Stimulated activated CD8-positive, alpha-beta memory T cell treated with anti-CD3 and anti-CD28 coated beads, Interleukin-4, amount 100 ng/mL, for 48 hours (primary cell): ENCODE data around the gene TACC2.
A peak's percentile ranks its signal among the peaks of the same experiment; 100 is the strongest.

ENCODE experiments used
- DNase-seq: peaks from one replicate; pipeline ENCODE4 v3.0.0-alpha.2; 2020

TACC2 gene

GRCh38 chr10:122149561-122150505, 160.9 kb downstream of the TACC2 start:
- no peak for DNase-seq

GRCh38 chr10:122151121-122151694, 162.2 kb downstream of the TACC2 start:
- DNase-seq = no peak

GRCh38 chr10:122152544-122152943, 163.6 kb downstream of the TACC2 start:
- no peak for DNase-seq

DNA sequence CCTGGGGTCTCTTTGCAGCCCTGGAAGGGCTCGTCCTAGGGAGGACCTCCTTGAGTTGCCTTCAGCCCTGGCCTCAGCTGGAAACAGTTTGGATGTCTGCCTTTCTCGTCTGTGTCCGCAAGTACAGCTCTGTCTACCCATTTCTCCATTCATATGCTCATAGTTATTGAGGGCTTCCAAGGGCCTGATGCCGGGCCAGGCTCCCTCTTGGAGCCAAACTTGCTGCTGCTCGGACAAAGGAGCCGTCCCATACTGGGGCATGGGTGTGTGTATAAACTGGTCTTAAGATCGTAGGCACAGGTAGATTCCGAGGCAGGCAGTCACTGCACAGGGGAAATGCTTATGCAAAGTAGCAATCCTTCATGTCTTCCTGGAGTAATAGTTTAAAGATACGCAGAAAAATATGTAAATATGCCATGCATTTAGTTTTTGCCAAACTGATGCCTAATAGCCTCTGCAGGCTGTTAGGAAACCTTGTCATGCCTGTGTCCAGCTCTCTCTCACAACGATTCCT, 165.1 kb downstream of the TACC2 start:
- DNase-seq = no peak

GRCh38 chr10:122154545-122155366, 165.8 kb downstream of the TACC2 start:
- DNase-seq = no peak

GRCh38 chr10:122157451-122157850, 168.5 kb downstream of the TACC2 start:
- no peak for DNase-seq

- no peak for DNase-seq
Observed at GRCh38 chr10:122158362-122158761, 169.4 kb downstream of the TACC2 start.

DNA sequence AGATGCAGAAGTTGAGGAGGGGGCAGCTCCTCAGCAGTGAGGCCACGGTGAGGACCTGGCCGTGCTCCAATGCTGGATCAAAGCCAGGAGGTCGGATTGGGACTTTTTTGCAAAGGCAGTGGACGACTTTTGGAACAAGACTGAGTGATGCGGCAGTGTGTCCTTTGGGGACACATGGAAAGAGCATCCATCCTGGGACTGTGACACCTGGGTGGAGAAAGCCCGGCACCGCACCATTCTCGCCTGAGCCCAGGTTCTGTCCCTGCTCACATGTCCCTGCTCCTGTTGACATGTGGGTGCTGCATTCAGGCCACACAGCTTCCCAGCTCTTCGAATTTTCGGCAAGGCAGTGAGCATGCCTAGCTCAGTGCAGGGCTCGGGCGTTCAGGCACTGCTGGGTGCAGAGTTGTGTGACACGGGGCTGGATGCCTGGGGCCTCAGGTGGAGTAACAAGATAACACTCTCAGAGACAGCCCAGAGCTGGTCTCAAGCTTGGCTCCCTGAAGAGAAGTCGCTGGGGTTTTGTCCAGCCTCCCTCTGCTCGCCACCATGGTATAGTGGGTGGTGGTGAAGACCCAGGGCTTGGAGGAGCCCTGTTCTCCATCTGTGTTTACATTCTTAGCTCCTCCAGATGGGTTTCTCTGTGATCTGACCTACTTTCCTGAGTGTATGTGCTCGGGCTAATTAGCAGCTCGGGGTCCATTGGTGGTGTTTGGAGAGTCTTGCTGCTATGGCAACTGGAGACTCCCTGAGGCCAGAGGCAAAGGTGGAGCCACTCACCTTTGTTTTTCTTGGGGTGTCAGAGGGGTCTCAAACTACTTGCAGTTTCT, 170.4 kb downstream of the TACC2 start:
- DNase-seq = no peak

DNA sequence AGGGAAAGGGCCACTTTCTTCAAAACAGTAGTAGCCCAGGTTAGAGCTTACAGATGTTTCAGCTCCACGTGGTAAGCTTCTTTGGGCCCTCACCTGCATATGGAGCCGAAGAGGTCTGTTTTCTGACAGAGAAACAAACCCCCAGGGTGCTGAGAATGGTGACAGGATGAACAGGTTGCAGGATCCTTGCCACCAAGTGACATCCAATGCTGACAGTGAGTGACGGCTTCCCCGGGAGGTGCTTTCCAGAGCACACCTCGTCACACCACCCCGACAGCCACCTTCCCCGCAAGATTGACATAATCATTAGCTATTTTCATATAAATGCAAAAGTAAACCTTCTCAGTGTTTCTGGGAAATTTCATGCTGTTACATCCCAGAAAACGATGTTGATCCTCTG, 172.8 kb downstream of the TACC2 start:
- no peak for DNase-seq

GRCh38 chr10:122162671-122163173, 173.8 kb downstream of the TACC2 start:
- no peak for DNase-seq

DNA sequence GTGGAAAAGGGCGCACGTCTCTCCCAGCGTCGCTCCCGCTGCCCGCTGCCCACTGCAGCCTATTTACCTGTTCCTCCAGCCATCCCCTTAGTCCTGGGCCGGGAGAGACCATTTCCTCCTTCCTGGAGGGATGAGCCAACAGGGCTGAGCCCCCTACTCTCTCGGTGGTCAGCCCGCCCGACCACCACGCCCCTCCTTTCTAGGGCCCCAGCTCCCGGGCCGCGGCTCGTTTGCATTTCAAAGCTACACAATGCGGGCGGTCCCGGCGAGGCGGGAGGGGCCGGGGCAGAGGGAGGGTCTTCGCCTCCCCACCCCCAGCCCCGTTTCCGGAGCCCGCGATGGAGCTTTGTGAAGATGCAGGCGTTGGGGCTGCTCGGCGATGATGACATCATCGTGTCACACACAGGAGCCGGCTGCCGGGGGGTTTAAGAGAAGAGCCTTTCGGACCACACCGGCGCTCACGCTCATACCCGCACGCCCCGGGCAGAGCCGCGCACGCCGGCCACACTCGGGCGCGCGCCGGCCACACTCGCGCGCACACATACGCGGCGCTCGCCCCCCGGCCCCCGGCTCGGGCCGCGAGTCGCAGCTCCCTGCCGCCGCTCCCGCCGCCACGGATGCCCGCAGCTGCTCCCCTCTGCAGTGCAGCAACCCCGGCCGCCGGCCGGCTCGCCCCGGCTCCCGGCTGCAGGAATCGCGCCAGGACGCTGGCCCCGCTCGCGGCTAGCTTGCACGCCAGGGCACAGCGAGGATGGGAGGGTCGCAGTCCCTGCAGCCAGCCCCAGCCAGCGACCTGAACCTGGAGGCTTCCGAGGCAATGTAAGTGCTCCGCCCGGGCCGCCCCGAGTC, 174.4 kb downstream of the TACC2 start:
- peak; percentile 27 for DNase-seq

DNA sequence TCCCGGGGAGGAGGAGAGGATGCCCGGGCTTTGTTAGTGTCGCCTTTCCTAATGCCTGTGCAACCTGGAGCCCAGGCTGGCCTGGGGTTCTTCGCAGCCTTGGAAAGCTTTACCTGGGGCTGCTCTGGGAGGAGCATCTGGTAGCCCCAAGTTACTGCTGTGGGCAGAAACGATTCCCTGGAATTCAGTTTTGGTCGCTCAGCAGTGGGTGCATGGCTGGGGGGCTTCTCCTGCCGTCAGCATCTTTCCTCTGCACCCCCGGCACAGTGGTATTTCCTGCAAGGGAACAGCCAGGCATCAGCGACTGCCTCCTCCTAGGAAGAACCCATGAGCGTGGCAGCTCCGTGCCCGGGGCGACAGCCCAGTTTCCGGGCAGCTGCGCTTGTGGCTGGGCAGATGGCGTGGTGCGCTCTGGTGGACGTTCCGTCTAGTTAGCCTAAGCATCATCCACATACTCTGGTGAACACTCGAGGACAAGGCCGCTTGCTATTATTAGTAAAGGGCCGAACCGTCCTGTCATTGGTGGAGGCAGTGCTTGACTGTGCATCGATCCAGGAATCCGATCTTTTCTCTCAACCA, 175.1 kb downstream of the TACC2 start:
- no peak for DNase-seq

DNA sequence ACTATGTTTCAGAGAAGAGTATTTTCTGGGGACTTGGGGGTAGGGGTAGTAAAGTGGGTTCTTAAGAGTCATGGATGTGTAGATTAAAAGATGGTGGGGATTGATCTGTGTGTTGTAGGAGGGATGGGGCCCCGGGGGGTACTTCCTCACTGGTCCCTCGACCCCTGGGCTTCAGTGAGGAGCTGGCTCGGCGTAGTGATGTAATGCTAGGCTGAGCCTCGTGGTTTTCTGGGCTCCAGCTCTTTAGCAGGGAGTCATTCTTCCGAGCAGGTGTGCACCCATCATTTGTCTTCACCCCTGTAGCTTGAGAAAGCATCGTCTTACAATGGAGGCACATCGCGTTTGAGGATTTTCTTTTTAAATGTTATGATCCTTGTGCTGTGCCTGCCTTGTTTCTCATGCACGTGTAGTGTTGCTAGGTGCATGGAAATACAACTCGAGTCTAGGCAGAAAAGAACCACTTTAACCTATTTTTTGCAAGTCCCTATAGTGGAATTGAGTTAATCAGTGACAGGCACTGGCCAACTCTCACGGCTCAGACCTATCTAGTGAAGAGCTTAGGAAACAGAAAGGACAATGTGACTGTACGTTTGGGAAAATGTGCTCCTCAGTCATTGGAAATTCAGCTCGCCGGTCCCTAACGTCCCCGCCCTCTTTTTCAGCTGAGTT, 176.0 kb downstream of the TACC2 start:
- no peak for DNase-seq

DNA sequence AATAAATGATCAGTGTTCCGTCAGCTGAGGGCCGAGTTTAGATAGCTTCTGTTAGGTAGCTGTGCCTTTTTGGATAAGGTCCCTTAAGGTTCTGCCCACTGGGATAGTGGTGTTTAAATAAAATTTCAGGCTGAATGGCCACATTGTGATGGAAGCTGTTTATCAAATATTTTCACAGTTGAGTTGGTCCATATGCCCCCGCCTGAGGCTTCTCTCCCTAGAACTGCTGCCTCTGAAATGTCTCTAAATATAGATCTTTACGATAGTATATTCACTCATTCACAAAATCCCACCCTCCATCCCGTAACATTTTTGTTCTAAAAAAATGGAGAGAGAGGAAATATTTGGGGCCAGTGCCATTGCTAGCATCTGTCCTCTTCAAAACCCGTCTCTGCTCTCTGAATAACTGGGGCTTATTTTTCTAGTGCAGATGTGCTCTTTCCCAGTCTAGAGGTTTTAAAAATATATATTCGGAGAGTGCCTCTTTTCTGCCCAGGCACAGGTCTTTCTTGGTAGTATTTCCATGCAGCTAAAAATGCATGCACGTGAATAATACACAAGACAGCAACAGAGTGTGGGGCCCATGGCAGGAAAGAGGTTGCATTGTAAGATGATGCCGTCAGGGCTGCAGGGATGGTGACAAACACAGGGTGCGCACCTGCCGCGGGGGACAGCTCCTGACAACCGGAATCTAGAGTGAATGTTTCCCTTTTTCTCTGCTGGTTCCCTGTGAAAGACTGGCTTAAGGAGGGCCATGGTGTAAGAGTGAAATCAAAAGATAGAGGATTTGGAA, 176.7 kb downstream of the TACC2 start:
- no peak for DNase-seq

DNA sequence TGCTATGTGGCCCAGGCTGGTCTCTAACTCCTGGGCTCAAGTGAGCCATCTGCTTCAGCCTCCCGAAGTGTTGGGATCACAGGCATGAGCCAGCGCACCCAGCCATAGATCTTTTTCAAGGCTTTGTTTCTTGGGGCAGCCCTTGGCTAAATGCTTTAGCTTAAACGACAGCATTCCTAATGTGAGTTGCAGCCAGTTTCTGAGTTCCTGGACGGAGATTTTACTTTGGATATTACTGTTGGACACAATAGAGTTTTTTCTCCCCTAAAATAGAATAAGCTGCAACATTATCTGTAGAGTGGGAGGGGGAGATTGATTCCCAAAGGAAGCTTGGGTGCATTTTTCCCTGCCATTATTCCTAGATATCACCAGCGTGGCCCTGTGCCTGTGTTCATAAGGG, 179.1 kb downstream of the TACC2 start:
- no peak for DNase-seq

DNA sequence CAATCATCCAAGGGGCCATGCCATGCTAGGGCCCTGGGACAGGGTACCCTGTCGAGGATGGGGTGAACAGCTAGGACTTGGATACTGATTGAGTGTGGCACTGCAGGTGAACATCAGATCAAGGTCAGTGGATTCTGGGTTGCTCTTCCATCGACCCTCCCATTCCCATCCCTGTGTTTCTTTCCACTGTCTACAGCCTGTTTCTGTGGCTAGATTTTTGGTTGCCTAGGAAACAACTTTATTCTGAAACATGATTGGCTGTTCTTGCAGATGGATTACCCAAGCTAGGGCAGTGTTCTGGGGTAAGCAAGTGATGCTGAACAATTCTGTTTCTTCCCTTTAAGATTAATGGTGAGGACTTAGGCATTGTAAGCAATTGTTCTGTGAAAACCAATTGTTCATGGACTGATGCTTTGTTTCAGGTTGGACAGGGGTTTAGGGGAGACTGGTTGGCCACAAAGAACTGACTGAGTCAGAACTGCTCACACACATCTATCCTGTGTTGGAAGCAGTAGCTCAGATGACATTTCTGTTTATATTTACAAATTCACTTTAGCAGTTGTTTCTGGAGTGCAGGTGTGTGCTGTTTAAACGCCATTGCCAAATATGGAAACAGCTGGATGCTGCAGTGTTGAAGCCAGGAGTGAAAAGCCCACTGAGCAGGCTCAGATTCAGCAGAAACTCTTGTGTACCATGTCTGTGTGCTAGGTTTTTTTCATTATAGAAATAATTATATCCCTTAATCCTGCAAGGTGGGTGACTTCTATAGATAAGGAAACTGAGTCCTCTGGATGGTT, 179.8 kb downstream of the TACC2 start:
- DNase-seq = no peak

DNA sequence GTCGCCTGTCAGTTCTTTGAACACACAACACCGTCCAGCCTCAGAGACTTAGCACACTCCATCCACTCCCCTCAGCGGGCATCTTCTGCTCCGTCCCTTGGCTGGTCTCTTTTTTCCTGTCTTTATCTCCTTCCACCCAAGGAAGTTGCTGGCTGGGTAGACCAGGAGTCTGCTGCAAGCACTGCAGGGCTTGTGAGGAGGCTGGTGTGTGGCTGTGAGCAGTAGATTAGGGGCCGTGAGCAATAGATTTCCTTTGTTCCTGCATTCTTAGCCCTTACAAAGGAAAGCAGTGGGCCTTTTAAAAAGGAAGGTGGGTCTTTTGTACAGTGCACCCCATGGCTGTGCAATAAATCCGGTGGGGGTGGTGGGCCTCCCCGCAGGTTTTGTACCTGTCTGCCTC, 181.8 kb downstream of the TACC2 start:
- no peak for DNase-seq

DNA sequence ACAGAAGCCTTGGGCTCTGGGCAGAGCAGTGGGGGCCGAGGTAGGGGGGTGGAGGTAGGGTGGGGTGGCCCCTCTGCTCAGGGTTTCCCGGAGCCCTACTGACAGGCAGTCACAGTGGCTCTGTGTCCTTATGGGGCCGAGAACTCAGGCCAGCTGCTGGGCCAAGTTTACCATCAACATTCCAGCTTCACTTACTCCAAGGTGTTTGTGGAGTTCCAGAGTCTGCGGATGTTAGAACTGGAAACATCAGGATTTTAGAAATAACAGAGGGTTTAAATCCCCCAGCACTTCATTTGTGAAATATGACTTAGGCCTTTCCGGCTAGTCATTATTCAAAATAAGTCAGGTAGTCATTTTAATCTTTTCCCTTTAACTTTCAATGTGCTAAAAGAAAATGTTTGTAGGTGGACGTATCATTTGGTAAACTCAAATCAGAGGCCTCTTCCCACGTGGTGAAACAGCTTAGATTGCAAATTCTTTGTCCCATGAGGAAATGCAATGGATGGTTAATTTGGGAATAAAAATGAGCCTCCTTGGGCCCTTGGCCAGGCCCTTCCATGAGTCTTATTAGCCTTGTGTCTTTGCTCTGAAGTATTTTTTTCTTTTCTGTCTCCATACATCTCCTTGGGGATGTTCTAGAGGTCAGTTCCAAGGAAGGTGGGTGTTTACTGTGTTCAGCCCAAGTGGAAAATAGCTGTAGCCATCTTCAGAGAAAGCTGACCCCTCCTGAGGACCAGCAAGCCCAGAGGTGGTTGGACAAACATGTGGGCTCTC, 182.5 kb downstream of the TACC2 start:
- DNase-seq = no peak
